Measurements from ENCODE around the gene REN. TPM values are rescaled to one million over a fixed set of nuclear protein-coding genes. Genes with fewer than 3 reads are reported as not detected.
A peak's percentile ranks its signal among the peaks of the same experiment; 100 is the strongest.

REN gene
- total RNA-seq (not detected), polyA plus RNA-seq (not detected), total RNA-seq (0 reads per million in 6 experiments)

DNA sequence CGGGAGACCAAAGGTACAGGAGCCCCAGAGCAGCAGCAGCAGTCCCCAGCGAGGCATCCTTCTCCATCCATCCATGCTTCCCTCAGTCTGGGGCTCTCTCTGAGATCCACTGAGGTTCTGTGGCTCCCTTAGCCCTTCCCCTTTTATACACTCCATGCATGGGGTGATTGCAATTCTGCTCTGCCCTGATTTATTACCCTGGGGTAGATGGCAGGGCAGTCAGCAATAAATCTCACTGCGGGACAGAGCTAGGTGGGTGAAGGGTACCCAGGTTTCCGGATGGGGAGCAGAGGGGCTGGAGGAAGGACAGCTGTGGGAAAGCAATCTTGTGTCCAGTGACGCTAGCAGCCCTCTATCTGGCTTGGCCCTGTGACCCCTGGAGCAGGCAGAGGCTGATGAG is at the start of gene REN:
Gene REN (minus strand): TSS at position 119 of the 400 bp plus-strand sequence. CDS start 44 bp downstream, at position 75.
- Mint-ChIP-seq H3K36me3 (peaks cover 0 to 19% (median 18%) of the 10 kb centered on the region in 3 donors), H3K4me1 (peaks cover 0 to 2% (median 0%) of the 10 kb centered on the region in 4 donors), H3K27me3 (peaks cover 0 to 7% (median 2%) of the 10 kb centered on the region in 5 donors), H3K27ac (no peak within 1 kb of the TSS), H3K9me3 (peaks cover 0 to 44% (median 23%) of the 10 kb centered on the region in 9 donors), H3K4me3 (no peak within 1 kb of the TSS)
- ATAC-seq: no peak
- DNase-seq: no peak
- POLR2A ChIA-PET: no interaction called here

GRCh38 chr1:204213668-204214662 is 47.8 kb upstream of the REN start, which contains the start of gene GOLT1A:
TSS of gene GOLT1A (minus strand) at chr1:204213988. CDS start at chr1:204213906, 82 bp downstream.
- peak within 1 kb of the TSS in 2 of 10 donors; percentile 53 to 72 for H3K27ac Mint-ChIP-seq
- ATAC-seq (peak; percentile 75 to 89), DNase-seq (peak in 9 of 10 donors; percentile 22 to 60 (median 47))
- H3K4me1 Mint-ChIP-seq: peaks cover 11 to 16% (median 13%) of the 10 kb centered on the region in 4 donors
- no peaks in the 10 kb centered on the region for H3K36me3 Mint-ChIP-seq
- H3K9me3 Mint-ChIP-seq: no peaks in the 10 kb centered on the region
- peak within 1 kb of the TSS; percentile 65 to 83 (median 74) for H3K4me3 Mint-ChIP-seq
- H3K27me3 Mint-ChIP-seq: peaks cover 0 to 3% (median 0%) of the 10 kb centered on the region in 5 donors
- POLR2A ChIA-PET: no interaction called here

GRCh38 chr1:204212715-204213114 is 46.6 kb upstream of the REN start:
- POLR2A ChIA-PET: no interaction called here
- Mint-ChIP-seq H3K9me3 (no peaks in the 10 kb centered on the region), H3K36me3 (no peaks in the 10 kb centered on the region), H3K4me3 (no peak overlapping the region), H3K27me3 (peaks cover 0 to 5% (median 0%) of the 10 kb centered on the region in 5 donors), H3K4me1 (peaks cover 0 to 7% (median 5%) of the 10 kb centered on the region in 4 donors), H3K27ac (no peak overlapping the region)
- ATAC-seq: no peak
- no peak for DNase-seq

DNA sequence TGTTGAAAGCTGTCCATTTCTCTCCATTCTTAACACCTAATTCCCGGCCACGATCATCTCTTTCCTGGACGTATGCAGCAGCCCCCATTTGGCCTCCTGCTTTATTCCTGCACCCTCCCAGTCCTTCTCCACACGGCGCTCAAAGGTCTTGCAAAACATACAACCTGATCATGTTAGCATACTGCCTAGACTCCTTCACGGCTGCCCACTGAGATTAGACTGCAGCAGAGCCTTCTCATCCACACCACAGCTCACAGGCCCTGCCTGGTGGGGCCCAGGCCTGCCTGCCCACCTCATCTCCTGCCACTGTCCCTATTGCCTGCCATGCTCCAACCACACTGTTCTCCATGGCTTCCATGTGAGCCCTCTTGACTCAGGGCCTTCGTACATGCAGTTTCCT is 44.9 kb upstream of the REN start:
- POLR2A ChIA-PET: no interaction called here
- Mint-ChIP-seq H3K27me3 (peaks cover 0 to 15% (median 11%) of the 10 kb centered on the region in 5 donors), H3K4me3 (no peak overlapping the region), H3K27ac (no peak overlapping the region), H3K9me3 (no peaks in the 10 kb centered on the region), H3K36me3 (no peaks in the 10 kb centered on the region), H3K4me1 (peaks cover 0 to 13% (median 9%) of the 10 kb centered on the region in 4 donors)
- no peak for ATAC-seq
- no peak for DNase-seq

DNA sequence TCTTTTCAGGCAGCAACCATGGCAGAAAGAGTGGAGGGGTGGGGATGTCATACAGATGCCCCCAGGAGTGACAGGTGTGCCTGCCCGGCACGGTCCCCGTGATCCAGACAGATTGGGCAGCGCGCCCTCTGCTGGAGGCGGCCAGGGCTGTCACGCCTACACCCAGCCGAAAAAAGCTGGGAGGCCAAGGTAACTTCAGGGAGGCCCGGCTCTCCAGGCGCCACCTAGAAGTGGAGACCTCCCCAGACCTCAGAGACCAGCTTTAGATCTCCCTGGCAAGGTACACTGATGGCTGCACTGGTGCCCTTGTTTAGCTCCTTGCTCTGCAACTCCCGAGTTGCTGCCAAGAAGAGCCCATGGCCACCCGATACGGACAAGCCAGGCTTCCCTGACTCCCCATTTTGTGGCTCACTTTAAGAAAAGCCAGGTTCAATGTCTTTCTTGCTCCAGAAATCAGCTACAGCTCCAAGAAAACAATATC is 41.0 kb upstream of the REN start:
- DNase-seq (peak; percentile 52 to 84 (median 71)), ATAC-seq (peak; percentile 94 to 99)
- H3K4me3 Mint-ChIP-seq: no peak overlapping the region
- no peaks in the 10 kb centered on the region for H3K36me3 Mint-ChIP-seq
- no peaks in the 10 kb centered on the region for H3K9me3 Mint-ChIP-seq
- POLR2A ChIA-PET: no interaction called here
- peaks cover 0 to 39% (median 23%) of the 10 kb centered on the region in 5 donors for H3K27me3 Mint-ChIP-seq
- peaks cover 8 to 18% (median 13%) of the 10 kb centered on the region in 4 donors for H3K4me1 Mint-ChIP-seq
- H3K27ac Mint-ChIP-seq: no peak overlapping the region

DNA sequence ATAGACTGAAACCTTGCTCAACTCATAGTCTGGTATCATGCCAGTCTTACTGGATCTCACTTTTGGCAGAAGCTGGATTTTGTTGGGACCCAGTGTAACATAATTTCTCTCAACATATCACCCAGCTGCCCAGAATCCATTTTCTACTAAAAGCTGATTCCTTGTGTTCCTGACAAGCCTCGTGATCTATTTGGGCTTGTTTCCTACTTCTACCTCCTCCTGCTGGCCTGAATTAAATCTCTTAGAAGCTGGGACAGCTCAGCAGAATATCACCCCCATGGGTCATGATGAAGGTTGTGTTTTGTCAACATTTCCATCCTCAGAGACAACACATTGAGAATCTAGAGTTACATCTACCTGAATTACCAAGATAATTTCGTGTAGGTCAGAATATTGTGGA is 40.0 kb upstream of the REN start:
- ATAC-seq (no peak), DNase-seq (no peak)
- Mint-ChIP-seq H3K27me3 (peaks cover 0 to 39% (median 25%) of the 10 kb centered on the region in 5 donors), H3K36me3 (no peaks in the 10 kb centered on the region), H3K27ac (no peak overlapping the region), H3K4me1 (peaks cover 8 to 18% (median 13%) of the 10 kb centered on the region in 4 donors), H3K4me3 (no peak overlapping the region), H3K9me3 (no peaks in the 10 kb centered on the region)
- POLR2A ChIA-PET: no interaction called here

GRCh38 chr1:204205486-204205885 is 39.3 kb upstream of the REN start:
- POLR2A ChIA-PET: no interaction called here
- H3K27me3 Mint-ChIP-seq: peaks cover 0 to 39% (median 25%) of the 10 kb centered on the region in 5 donors
- H3K4me1 Mint-ChIP-seq: peaks cover 8 to 18% (median 13%) of the 10 kb centered on the region in 4 donors
- no peak for DNase-seq
- no peak for ATAC-seq
- no peaks in the 10 kb centered on the region for H3K9me3 Mint-ChIP-seq
- H3K4me3 Mint-ChIP-seq: no peak overlapping the region
- no peaks in the 10 kb centered on the region for H3K36me3 Mint-ChIP-seq
- H3K27ac Mint-ChIP-seq: no peak overlapping the region

GRCh38 chr1:204204944-204205343 is 38.8 kb upstream of the REN start:
- ATAC-seq (peak; percentile 54 to 79), DNase-seq (peak in 3 of 10 donors; percentile 25 to 57 (median 51))
- Mint-ChIP-seq H3K27ac (no peak overlapping the region), H3K4me1 (peaks cover 8 to 18% (median 13%) of the 10 kb centered on the region in 4 donors), H3K36me3 (no peaks in the 10 kb centered on the region), H3K4me3 (no peak overlapping the region), H3K27me3 (peaks cover 0 to 39% (median 25%) of the 10 kb centered on the region in 5 donors), H3K9me3 (no peaks in the 10 kb centered on the region)
- POLR2A ChIA-PET: no interaction called here

- Mint-ChIP-seq H3K36me3 (no peaks in the 10 kb centered on the region), H3K4me1 (peaks cover 8 to 21% (median 18%) of the 10 kb centered on the region in 4 donors), H3K27ac (no peak overlapping the region), H3K9me3 (no peaks in the 10 kb centered on the region), H3K27me3 (peaks cover 0 to 39% (median 25%) of the 10 kb centered on the region in 5 donors), H3K4me3 (no peak overlapping the region)
- POLR2A ChIA-PET: no interaction called here
- ATAC-seq (no peak), DNase-seq (no peak)
Observed at GRCh38 chr1:204203206-204203767, 37.1 kb upstream of the REN start.

DNA sequence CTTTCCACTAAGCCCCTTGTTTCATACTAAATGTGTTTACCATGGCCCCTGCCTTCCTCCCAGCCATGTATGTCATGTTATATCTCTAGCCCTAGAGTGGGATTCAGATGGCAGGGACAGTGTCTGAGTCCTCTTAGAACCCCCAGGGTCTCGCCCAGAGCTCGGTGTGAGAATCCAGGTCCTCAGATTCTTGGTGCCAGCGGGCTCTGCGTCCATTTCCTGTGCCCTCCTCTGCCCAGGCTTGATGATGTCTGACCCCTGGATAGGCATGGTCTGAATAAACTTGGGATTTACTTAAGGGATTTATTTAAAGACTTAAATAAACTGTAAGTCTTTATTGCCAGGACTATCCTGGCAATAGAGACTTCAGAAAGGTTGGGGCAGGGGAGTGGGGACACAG is 36.3 kb upstream of the REN start:
- no peaks in the 10 kb centered on the region for H3K9me3 Mint-ChIP-seq
- H3K27ac Mint-ChIP-seq: no peak overlapping the region
- POLR2A ChIA-PET: no interaction called here
- ATAC-seq (no peak), DNase-seq (no peak)
- H3K36me3 Mint-ChIP-seq: no peaks in the 10 kb centered on the region
- peaks cover 8 to 23% (median 17%) of the 10 kb centered on the region in 4 donors for H3K4me1 Mint-ChIP-seq
- H3K27me3 Mint-ChIP-seq: peaks cover 0 to 39% (median 25%) of the 10 kb centered on the region in 5 donors
- H3K4me3 Mint-ChIP-seq: no peak overlapping the region

- H3K27ac Mint-ChIP-seq: peak overlapping the region in 1 of 10 donors; percentile 3
- DNase-seq (no peak), ATAC-seq (no peak)
- peaks cover 0 to 32% (median 20%) of the 10 kb centered on the region in 5 donors for H3K27me3 Mint-ChIP-seq
- H3K9me3 Mint-ChIP-seq: no peaks in the 10 kb centered on the region
- POLR2A ChIA-PET: no interaction called here
- H3K36me3 Mint-ChIP-seq: no peaks in the 10 kb centered on the region
- H3K4me3 Mint-ChIP-seq: no peak overlapping the region
- peaks cover 6 to 23% (median 13%) of the 10 kb centered on the region in 4 donors for H3K4me1 Mint-ChIP-seq
Observed at GRCh38 chr1:204201348-204202040, 35.4 kb upstream of the REN start.

GRCh38 chr1:204199579-204199978 is 33.4 kb upstream of the REN start:
- H3K27me3 Mint-ChIP-seq: peaks cover 0 to 17% (median 11%) of the 10 kb centered on the region in 5 donors
- no peak for DNase-seq
- H3K4me3 Mint-ChIP-seq: no peak overlapping the region
- H3K36me3 Mint-ChIP-seq: no peaks in the 10 kb centered on the region
- H3K4me1 Mint-ChIP-seq: peaks cover 5 to 23% (median 12%) of the 10 kb centered on the region in 4 donors
- POLR2A ChIA-PET: no interaction called here
- no peak for ATAC-seq
- no peak overlapping the region for H3K27ac Mint-ChIP-seq
- no peaks in the 10 kb centered on the region for H3K9me3 Mint-ChIP-seq
